Adipose tissue (tissue), 3 donors: ENCODE measurements around the gene RNF223. TPM values are rescaled to one million over a fixed set of nuclear protein-coding genes. Genes with fewer than 3 reads are reported as not detected.

Source experiments
- H3K27ac ChIP-seq: one replicate; pipeline ENCODE4 v1.5.1; 2013; ENCODE audit warnings: low read depth, low read length
- WGBS, 3 donors: extraction: QIAGEN DNeasy Blood & Tissue Kit; methylation state at CpG; one replicate each; pipeline ENCODE4 v1.1.7; 2013; 5-methylcytosine and 5-hydroxymethylcytosine counted together
- polyA plus RNA-seq, 3 donors: library from polyadenylated mRNA; stranded (reverse); fragments of 200-250 nt; gene quantifications; one replicate each; pipeline ENCODE4 v1.2.3, GENCODE V29; 2013
- donor health status: healthy with polysubstance abuse.
- donor health status: Bipolar disorder and iron deficiency.
- donor health status: healthy.

The RNF223 gene
- polyA plus RNA-seq, 3 donors, result 0.05 to 0.30 TPM; not detected in 1

DNA sequence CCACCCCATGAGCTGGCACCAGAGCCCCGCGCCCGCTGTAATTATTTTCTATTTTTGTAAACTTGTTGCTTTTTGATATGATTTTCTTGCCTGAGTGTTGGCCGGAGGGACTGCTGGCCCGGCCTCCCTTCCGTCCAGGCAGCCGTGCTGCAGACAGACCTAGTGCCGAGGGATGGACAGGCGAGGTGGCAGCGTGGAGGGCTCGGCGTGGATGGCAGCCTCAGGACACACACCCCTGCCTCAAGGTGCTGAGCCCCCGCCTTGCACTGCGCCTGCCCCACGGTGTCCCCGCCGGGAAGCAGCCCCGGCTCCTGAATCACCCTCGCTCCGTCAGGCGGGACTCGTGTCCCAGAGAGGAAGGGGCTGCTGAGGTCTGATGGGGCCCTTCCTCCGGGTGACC, 19.1 kb downstream of the RNF223 start:
- 89 to 92% (median 91%) methylated on average over 23 of the region's 23 CpGs for WGBS, 3 donors
- H3K27ac ChIP-seq, result no peak overlapping the region

DNA sequence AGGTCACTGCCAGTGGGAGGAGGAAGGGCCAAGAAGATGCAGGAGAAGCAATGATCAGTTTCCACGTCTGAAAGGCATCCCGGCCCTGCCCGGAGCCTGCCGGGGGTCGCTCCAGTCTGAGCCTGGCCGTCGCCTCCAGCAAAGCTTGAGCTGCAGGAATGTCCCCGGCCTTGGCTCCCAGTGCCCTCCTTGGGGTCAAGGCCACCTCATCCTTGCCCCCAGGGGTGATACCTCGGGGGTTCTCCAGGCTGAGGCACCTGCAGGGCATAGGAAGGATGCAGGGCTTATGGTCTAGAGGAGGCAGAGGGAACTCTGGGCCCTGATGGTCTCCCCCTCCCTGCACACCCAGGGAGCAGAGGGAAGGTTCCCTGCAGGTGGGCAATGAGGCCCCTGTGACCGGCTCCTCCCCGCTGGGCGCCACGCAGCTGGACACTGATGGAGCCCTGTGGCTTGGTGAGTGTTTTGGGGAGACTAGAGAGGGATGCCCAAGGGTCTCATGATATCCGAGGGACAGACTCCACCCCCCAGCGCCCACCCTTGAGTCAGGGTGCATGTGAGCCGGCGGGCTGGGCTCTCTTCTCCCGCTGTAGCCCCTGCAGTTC, 19.9 kb downstream of the RNF223 start:
- WGBS, 3 donors, result 88 to 95% (median 90%) methylated on average over 17 to 18 of the region's 18 CpGs
- no peak overlapping the region for H3K27ac ChIP-seq

DNA sequence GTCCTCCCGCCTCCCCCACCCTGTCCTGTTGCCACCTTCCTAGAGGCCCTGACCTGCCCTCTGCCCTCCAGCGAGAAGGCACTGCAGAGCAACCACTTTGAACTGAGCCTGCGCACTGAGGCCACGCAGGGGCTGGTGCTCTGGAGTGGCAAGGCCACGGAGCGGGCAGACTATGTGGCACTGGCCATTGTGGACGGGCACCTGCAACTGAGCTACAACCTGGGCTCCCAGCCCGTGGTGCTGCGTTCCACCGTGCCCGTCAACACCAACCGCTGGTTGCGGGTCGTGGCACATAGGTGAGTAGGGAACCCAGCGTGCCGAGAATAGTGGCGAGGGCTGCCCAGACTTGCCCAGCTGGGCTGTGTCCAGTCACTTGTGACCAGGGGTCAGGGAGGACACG, 20.4 kb downstream of the RNF223 start:
- no peak overlapping the region for H3K27ac ChIP-seq
- 96% methylated on average over 18 of the region's 18 CpGs for WGBS, 3 donors

DNA sequence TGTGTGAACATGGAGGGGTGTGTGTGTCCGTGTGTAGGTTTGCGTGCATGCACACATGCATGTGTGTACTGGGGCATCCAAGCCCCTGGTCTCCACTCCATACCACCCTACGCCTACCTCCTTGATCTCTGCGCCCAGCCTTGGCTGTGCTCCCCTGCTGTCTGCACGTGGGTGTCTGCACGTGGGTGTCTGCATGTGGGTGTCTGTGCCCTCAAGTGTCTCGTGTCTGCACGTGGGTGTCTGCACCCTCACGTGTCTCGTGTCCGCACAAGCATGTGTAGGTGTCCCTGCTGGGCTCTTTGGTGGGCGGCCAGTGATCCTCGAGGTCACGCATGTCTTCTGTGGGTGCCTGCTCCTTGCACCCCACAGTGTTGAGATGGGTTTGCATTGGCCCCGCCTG, 21.1 kb downstream of the RNF223 start:
- WGBS, 3 donors, result 92 to 95% (median 92%) methylated on average over 15 of the region's 15 CpGs
- no peak overlapping the region for H3K27ac ChIP-seq

DNA sequence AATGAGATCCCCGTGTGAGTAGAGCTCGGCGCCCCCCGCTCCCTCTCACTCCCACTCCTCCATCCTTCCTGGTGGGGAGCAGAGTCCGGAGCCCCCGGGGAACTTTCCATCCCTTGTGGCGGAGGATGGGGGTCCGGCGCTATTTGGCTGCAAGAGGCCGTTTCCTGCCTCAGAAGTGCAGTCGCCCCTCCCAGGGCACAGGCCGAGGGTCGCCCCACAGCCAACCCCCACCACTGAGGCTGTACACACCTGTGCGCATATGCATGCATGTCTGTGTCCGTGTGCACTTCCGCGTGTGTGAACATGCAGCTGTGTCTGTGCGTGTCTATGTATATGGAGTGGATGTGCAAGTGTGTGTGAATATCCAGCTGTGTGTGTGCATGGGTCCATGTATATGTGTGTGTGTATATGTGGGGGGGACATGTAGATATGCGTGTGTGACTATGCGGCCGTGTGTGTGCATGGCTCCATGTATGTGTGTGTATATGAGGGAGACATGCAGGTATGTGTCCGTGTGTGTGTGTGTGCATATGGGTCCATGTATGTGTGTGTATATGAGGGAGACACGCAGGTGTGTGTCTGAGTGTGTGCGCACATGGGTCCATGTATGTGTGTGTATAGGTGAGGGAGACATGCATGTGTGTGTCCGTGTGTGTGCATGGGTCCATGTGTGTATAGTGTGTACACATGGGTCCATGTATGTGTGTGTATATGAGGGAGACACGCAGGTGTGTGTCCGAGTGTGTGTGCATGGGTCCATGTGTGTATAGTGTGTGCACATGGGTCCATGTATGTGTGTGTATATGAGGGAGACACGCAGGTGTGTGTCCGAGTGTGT, 21.9 kb downstream of the RNF223 start:
- WGBS, 3 donors, result 94 to 95% (median 94%) methylated on average over 29 of the region's 29 CpGs
- H3K27ac ChIP-seq, result no peak overlapping the region

DNA sequence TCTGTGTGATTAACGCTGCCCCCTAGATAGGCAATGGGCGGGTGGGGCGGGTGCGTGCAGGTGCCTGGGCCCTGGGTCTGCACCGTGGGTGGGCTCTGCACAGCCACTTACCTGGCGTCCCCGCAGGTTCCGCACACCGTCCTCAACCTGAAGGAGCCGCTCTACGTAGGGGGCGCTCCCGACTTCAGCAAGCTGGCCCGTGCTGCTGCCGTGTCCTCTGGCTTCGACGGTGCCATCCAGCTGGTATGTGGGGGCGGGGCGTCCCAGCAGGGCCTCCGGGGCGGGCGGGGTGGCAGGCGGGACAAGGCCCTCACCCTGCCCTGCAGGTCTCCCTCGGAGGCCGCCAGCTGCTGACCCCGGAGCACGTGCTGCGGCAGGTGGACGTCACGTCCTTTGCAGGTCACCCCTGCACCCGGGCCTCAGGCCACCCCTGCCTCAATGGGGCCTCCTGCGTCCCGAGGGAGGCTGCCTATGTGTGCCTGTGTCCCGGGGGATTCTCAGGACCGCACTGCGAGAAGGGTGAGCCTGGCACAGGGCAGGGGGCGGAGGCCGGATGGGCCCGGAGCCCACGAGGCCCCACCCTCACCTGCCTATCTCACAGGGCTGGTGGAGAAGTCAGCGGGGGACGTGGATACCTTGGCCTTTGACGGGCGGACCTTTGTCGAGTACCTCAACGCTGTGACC, 22.8 kb downstream of the RNF223 start:
- no peak overlapping the region for H3K27ac ChIP-seq
- whole genome bisulfite sequencing, 3 donors, result 91 to 95% (median 92%) methylated on average over 46 of the region's 46 CpGs

DNA sequence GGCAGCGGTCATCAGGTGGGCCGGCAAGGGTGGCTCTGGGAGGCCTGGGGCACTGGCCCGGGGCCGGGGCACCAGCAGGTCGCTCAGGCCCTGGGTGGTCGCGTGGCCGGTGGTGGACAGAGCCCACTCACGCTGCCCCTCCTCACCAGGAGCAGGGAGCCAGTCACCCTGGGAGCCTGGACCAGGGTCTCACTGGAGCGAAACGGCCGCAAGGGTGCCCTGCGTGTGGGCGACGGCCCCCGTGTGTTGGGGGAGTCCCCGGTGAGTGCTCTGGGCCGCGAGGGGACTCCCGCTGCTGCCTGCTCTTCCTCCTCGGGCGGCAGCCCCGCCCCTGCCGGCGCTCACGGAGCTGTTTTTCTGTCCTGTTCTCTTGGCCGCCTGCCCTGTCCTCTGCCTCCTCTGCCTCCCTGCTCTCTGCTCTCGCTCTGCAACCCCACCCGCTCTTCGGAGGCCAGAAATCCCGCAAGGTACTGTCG, 23.5 kb downstream of the RNF223 start:
- no peak overlapping the region for H3K27ac ChIP-seq
- 74 to 92% (median 85%) methylated on average over 30 to 32 of the region's 32 CpGs for WGBS, 3 donors

DNA sequence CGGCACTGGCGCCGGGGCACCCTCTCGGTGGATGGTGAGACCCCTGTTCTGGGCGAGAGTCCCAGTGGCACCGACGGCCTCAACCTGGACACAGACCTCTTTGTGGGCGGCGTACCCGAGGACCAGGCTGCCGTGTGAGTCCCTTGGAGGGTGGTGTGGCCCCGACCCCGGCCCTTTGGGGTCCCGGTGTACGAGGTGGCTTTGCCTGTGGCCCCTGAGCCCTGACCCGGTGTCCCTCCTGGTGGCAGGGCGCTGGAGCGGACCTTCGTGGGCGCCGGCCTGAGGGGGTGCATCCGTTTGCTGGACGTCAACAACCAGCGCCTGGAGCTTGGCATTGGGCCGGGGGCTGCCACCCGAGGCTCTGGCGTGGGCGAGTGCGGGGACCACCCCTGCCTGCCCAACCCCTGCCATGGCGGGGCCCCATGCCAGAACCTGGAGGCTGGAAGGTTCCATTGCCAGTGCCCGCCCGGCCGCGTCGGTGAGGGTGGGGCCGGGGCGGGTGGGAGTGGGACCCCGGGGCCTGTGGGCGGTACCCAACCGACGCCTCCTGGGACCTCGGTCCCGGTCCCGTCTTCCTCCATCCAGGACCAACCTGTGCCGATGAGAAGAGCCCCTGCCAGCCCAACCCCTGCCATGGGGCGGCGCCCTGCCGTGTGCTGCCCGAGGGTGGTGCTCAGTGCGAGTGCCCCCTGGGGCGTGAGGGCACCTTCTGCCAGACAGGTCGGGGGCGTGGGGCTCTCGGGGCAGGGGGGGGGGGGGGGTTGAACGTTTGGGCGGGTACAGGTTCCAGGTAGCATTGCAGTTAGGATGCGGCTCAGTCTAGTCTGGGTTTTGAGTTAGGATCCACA, 24.6 kb downstream of the RNF223 start:
- no peak overlapping the region for H3K27ac ChIP-seq
- 93 to 95% (median 93%) methylated on average over 51 to 57 of the region's 57 CpGs for WGBS, 3 donors

DNA sequence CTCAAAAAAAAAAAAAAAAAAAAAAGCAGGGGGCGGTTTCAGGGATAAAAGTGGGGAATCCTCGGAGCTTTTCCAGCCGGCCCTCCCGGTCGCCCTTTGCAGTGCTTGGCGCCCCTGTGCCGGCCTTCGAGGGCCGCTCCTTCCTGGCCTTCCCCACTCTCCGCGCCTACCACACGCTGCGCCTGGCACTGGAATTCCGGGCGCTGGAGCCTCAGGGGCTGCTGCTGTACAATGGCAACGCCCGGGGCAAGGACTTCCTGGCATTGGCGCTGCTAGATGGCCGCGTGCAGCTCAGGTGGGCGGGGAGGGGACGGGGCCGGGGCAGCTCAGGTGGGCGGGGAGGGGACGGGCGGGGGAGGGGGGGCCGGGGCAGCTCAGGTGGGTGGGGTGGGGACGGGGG, 25.3 kb downstream of the RNF223 start:
- no peak overlapping the region for H3K27ac ChIP-seq
- WGBS, 3 donors, result 92 to 94% (median 92%) methylated on average over 18 to 24 of the region's 28 CpGs

DNA sequence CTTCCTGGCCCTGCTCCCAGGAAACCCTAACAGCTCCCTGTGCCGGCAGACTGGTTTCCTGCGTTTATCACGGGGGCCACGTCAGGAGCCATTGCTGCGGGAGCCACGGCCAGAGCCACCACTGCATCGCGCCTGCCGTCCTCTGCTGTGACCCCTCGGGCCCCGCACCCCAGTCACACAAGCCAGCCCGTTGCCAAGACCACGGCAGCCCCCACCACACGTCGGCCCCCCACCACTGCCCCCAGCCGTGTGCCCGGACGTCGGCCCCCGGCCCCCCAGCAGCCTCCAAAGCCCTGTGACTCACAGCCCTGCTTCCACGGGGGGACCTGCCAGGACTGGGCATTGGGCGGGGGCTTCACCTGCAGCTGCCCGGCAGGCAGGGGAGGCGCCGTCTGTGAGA, 26.1 kb downstream of the RNF223 start:
- 85 to 92% (median 91%) methylated on average over 20 to 25 of the region's 25 CpGs for WGBS, 3 donors
- no peak overlapping the region for H3K27ac ChIP-seq

DNA sequence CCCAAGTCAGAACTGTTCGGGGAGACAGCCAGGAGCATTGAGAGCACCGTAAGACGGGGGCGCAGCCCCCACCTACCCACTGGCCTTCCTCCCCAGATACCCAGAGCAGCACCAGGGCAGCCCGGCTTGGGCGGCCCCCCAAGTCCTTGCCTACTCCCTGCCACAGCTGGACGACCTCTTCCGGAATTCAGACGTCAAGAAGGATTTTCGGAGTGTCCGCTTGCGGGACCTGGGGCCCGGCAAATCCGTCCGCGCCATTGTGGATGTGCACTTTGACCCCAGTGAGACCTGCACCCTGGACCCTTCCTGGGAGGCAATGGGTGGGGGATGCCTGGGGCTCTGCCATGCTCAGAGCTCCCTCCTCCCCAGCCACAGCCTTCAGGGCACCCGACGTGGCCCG, 26.7 kb downstream of the RNF223 start:
- H3K27ac ChIP-seq, result no peak overlapping the region
- 94 to 97% (median 96%) methylated on average over 19 of the region's 19 CpGs for WGBS, 3 donors

DNA sequence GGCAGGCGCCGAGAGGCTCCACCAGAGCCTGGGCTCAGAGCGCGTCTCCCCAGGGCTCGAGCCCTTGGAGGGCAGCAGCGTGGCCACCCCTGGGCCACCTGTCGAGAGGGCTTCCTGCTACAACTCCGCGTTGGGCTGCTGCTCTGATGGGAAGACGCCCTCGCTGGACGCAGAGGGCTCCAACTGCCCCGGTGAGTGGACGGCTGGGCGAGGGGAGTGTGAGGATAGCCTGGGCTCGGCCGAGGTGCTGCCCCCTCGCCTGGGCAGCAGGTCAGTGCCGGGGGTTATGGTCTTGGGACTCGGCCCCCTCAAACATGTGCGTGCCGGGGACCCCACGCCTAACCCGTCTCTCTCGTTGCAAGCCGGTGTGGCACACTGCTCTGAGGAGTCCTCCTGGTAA, 27.3 kb downstream of the RNF223 start:
- H3K27ac ChIP-seq, result no peak overlapping the region
- 93 to 98% (median 95%) methylated on average over 26 of the region's 26 CpGs for WGBS, 3 donors

DNA sequence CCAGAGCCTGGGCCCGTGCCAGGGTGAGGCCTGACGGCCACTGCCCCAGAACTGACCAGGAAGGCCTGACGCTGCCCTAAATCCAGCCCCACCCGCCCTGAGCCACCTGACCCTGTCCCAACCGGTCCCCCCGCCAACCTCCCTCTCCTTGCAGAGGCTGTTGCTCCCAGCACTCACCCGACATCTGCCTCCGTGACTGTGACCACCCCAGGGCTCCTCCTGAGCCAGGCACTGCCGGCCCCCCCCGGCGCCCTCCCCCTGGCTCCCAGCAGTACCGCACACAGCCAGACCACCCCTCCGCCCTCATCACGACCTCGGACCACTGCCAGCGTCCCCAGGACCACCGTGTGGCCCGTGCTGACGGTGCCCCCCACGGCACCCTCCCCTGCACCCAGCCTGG, 27.9 kb downstream of the RNF223 start:
- WGBS, 3 donors, result 93 to 97% (median 94%) methylated on average over 17 to 20 of the region's 20 CpGs
- no peak overlapping the region for H3K27ac ChIP-seq

DNA sequence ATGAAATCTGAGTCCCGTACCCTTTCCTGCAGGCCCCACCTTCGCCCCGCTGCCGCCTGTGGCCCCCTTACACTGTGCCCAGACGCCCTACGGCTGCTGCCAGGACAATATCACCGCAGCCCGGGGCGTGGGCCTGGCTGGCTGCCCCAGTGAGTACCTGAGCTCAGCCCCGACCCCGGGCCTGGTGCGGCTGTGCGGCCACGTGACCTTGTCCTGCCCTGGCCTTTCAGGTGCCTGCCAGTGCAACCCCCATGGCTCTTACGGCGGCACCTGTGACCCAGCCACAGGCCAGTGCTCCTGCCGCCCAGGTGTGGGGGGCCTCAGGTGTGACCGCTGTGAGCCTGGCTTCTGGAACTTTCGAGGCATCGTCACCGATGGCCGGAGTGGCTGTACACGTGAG, 29.0 kb downstream of the RNF223 start:
- WGBS, 3 donors, result 86 to 96% (median 95%) methylated on average over 23 of the region's 23 CpGs
- H3K27ac ChIP-seq, result no peak overlapping the region

DNA sequence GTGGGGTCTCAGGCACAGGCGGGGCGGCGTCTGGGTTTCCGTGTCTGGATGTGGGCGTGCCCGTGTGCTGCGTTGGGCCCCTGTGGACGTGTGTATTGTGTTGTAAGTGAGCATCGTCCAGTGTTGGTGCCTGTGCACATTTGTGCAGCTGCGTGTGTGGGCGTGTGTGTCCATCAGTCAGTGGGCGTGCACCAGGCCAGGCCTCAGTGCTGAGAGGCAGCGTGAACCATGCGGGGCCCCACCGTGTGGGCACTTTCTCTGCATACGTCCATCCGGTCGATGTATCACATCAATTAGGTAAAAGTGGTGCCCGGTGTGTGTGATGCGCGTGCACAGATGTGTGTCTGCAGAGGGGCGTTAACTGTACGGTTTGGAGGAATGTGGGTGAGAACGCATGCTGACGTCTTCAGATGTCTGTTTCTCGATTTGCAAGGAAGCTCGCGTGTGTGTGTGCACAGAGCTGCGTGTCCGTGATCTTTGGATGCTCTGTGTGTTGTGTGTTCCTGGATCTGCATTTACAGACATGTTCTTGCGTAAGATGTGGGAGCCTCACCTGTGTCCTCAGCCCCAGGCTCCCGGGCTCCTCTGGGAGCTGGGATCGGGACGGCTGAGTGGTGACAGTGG, 29.5 kb downstream of the RNF223 start:
- WGBS, 3 donors, result 91 to 92% (median 92%) methylated on average over 34 of the region's 34 CpGs

DNA sequence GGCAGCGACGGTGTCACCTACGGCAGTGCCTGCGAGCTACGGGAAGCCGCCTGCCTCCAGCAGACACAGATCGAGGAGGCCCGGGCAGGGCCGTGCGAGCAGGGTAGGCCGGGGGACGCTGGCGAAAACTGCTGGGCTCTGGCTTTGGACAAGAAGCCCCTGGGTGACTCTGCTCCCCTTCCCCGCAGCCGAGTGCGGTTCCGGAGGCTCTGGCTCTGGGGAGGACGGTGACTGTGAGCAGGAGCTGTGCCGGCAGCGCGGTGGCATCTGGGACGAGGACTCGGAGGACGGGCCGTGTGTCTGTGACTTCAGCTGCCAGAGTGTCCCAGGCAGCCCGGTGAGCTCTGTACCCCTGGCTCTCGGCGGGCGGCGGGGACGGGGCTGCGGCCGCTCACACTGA, 30.2 kb downstream of the RNF223 start:
- no peak overlapping the region for H3K27ac ChIP-seq
- WGBS, 3 donors, result 96 to 98% (median 97%) methylated on average over 29 to 33 of the region's 33 CpGs

More for the DNA sequence above, 29.5 kb downstream of the RNF223 start:
- H3K27ac ChIP-seq, result no peak overlapping the region

DNA sequence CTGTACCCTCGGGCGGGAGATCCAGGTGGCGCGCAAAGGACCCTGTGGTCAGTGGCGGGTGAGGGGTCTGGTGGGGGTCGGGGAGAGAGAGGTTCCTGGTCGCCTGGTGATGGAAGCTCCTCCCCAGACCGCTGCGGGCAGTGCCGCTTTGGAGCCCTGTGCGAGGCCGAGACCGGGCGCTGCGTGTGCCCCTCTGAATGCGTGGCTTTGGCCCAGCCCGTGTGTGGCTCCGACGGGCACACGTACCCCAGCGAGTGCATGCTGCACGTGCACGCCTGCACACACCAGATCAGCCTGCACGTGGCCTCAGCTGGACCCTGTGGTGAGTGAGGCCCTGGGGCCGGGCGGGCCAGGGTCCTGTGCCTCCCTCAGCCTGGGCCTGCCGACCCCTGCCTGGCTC, 30.7 kb downstream of the RNF223 start:
- H3K27ac ChIP-seq, result no peak overlapping the region
- WGBS, 3 donors, result 94 to 97% (median 95%) methylated on average over 26 to 27 of the region's 27 CpGs

DNA sequence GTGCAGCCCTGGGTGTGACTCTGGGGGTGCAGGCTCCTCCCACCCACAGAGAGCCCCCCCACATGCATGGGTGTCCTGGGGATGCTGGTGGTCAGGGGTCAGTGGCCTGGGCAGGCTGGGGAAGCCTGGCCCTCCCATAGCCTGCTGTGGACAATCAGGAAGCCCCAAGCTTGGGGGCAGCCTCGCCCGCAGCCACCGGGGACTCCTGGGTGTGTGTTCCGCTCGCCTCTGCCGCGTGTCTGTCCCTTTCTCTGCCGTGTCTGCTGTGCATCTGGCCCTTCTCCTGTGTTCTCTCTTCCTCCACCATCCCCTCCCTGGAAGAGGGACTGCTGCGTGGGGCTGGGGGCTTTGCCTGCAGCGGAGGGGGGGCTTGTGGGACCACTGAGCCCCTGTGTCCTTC, 31.3 kb downstream of the RNF223 start:
- no peak overlapping the region for H3K27ac ChIP-seq
- WGBS, 3 donors, result 89 to 95% (median 91%) methylated on average over 8 to 10 of the region's 10 CpGs
